HFFc6 (cell line): ENCODE measurements around the gene CHRNA5. TPM values are rescaled to one million over a fixed set of nuclear protein-coding genes. Genes with fewer than 3 reads are reported as not detected.
"Not testable (repeated sequence)": the region's sequence is repeated elsewhere in the genome, so short reads cannot be mapped to it uniquely, and the experiment has no call there.

ENCODE experiments used
- DNase-seq: peaks from one replicate; pipeline ENCODE4 v3.0.0-alpha.2; 2018
- H3K27ac Mint-ChIP-seq: 2 replicates; pipeline ENCODE4 v1.8.0; 2020; ENCODE audit warnings: mild to moderate bottlenecking, mixed read lengths
- H3K27me3 Mint-ChIP-seq: 2 replicates; pipeline ENCODE4 v1.8.0; 2021; ENCODE audit warnings: mild to moderate bottlenecking, moderate library complexity, mixed read lengths; ENCODE audit not compliant: insufficient read depth
- H3K36me3 Mint-ChIP-seq: 2 replicates; pipeline ENCODE4 v1.8.0; 2021; ENCODE audit warnings: low read depth, mixed read lengths
- H3K4me1 Mint-ChIP-seq: 2 replicates; pipeline ENCODE4 v1.8.0; 2020; ENCODE audit warnings: low read depth, mixed read lengths
- H3K4me3 Mint-ChIP-seq: 2 replicates; pipeline ENCODE4 v1.8.0; 2020; ENCODE audit warnings: mild to moderate bottlenecking, moderate library complexity, mixed read lengths
- H3K9me3 Mint-ChIP-seq: 2 replicates; pipeline ENCODE4 v1.8.0; 2020; ENCODE audit warnings: mild to moderate bottlenecking, mixed read lengths
- total RNA-seq, 6 experiments: library from RNA; stranded (reverse); fragmentation: NEBNext Ultra II Directional; extraction: Animal tissue kit (Norgen Biotek cat#: 25700); gene quantifications; 2 replicates in 1 of 6; 3 replicates in 5 of 6; pipeline ENCODE4 v1.2.3, GENCODE V29; 2021
- TF ChIP-seq, protein P1 (sequence below): fragments of 200-600 bp; sonication (generic); IDR thresholded peaks from 2 replicates; pipeline ENCODE4 v1.5.0; 2021; ENCODE audit warnings: antibody characterized with exemption, mild to moderate bottlenecking

CHRNA5 gene
- total RNA-seq, 6 experiments from 2014 or later = 0.94 to 2.1 (median 1.6) TPM

DNA sequence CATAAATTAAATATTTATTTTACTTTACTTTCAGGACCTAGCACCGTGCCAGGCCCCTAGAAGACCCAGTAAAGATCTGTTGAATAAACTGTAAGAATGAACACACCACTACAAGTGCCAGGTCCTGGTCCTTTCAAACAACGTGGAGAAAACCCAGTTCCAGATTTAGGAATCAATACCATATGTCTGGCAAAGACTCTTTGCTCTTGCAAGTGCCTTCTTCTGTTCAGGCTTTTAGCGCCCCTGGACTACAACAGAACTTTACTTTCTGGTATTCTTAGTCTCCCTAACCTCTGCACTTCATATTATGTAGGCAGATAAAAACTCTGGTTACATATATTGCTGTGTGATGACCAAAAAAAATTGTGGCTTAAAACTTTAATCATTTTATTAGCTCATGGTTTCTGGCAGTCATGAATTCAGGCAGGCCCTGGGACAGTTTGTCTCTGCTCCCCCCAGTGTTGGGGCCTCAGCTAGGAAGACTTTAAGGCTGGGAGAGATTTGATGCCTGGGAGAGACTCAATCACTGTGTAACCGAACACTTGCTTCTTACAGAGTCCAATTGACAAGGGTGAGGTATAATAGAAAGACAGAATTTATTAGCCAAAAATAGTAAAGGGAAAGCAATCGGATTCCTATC is 27.9 kb upstream of the CHRNA5 start:
- Mint-ChIP-seq H3K27me3 (peaks cover 3% of the 10 kb centered on the region; the same call in 1 of the 2 replicates), H3K9me3 (no peaks in the 10 kb centered on the region)

DNA sequence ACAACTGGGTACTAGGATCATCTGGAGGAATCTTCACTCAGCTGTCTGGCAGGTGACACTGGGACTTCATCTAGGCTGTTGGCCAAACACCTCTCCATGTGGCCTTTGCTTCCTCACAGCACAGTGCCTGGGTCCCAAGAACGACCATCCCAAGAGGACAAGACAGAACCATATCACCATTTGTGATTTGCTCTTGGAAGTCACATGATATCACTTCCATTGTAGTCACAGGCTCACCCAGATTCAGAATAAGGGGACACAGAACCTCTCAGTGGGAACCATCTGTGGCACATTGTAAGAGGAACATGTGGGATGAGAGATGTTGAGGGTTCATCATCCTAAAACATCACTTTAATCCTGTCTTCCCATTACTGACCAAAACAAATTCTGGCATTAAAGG is 27.0 kb upstream of the CHRNA5 start:
- H3K27me3 Mint-ChIP-seq = peaks cover 3% of the 10 kb centered on the region; the same call in 1 of the 2 replicates
- peaks cover 21% of the 10 kb centered on the region for H3K4me1 Mint-ChIP-seq
- peaks cover 9% of the 10 kb centered on the region for H3K36me3 Mint-ChIP-seq
- no peak overlapping the region for H3K4me3 Mint-ChIP-seq
- no peak for DNase-seq
- no peaks in the 10 kb centered on the region for H3K9me3 Mint-ChIP-seq
- no peak overlapping the region for H3K27ac Mint-ChIP-seq
- TF ChIP-seq, protein P1, sequence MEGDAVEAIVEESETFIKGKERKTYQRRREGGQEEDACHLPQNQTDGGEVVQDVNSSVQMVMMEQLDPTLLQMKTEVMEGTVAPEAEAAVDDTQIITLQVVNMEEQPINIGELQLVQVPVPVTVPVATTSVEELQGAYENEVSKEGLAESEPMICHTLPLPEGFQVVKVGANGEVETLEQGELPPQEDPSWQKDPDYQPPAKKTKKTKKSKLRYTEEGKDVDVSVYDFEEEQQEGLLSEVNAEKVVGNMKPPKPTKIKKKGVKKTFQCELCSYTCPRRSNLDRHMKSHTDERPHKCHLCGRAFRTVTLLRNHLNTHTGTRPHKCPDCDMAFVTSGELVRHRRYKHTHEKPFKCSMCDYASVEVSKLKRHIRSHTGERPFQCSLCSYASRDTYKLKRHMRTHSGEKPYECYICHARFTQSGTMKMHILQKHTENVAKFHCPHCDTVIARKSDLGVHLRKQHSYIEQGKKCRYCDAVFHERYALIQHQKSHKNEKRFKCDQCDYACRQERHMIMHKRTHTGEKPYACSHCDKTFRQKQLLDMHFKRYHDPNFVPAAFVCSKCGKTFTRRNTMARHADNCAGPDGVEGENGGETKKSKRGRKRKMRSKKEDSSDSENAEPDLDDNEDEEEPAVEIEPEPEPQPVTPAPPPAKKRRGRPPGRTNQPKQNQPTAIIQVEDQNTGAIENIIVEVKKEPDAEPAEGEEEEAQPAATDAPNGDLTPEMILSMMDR = no peak

More for the DNA sequence above, 27.9 kb upstream of the CHRNA5 start:
- peaks cover 16% of the 10 kb centered on the region for H3K4me1 Mint-ChIP-seq
- no peak for DNase-seq
- peaks cover 4% of the 10 kb centered on the region for H3K36me3 Mint-ChIP-seq
- H3K4me3 Mint-ChIP-seq = no peak overlapping the region
- H3K27ac Mint-ChIP-seq = no peak overlapping the region
- TF ChIP-seq, protein P1 = no peak

DNA sequence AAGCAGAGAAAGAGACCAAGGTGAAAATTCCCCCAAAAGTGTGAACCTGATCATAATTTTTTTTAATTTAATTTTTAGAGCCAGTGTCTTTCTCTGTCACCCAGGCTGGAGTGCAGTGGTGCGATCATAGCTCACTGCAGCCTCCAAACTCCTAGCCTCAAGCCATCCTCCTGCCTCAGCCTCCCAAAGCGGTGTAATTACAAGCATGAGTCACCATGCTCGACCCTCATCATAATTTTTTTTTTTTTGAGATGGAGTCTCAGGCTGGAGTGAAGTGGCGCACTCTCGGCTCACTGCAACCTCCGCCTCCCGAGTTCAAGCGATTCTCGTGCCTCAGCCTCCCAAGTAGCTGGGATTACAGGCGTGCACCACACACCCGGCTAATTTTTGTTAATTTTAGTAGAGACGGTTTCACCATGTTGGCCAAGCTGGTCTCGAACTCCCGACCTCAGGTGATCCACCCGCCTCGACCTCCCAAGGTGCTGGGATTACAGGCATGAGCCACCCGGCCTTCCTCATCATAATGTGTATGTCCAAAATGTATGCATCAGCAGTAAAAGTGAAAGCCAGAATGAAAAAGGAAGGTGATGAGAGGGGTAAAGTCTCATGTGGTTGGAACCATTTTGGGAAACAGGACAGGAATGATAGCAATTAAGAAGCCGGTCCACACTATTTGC is 25.7 kb upstream of the CHRNA5 start:
- Mint-ChIP-seq H3K4me3 (peak overlapping the region; percentile 98), H3K4me1 (peaks cover 21% of the 10 kb centered on the region), H3K27ac (peak overlapping the region; percentile 96)
- not testable (repeated sequence) for H3K9me3 Mint-ChIP-seq, DNase-seq, H3K36me3 Mint-ChIP-seq, H3K27me3 Mint-ChIP-seq

DNA sequence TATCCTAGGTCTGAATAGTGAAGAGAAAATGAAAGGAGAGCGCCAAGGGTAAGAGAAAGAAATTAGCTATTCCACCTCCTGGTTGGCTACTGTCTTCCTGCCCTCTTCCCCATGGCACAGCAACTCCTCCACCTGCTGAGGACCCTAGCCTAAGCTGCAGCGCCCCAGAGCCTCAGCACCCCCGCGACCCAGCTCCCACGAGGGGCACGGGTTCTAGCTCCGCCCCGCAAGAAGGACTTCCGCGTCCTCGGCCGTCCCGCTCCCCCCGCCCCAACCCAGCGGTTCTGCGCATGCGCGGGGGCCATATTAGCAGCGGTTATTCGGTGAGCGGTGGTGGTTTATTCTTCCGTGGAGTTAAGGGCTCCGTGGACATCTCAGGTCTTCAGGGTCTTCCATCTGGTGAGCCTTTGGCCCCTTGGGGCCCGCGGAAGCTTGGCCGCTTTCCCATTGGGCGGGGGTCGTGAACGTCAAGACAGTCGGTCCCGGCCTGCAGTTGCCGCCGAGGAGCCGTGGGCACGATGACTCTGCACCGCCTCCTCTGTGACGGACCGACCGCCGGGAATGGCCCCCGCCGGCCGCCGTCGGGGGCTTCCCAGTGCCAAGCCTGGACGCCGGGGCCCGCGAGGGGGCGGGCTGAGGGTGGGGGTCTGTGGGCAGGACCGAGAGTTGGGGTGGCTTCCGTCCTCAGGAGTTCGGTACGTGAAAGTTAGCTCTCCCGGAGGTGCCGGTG is 25.0 kb upstream of the CHRNA5 start, which contains the start of gene PSMA4:
Gene PSMA4 (plus strand): TSS at position 304 of the 730 bp plus-strand sequence. CDS start 1,484 bp downstream, outside the sequence.
- peaks cover 9% of the 10 kb centered on the region for H3K36me3 Mint-ChIP-seq

DNA sequence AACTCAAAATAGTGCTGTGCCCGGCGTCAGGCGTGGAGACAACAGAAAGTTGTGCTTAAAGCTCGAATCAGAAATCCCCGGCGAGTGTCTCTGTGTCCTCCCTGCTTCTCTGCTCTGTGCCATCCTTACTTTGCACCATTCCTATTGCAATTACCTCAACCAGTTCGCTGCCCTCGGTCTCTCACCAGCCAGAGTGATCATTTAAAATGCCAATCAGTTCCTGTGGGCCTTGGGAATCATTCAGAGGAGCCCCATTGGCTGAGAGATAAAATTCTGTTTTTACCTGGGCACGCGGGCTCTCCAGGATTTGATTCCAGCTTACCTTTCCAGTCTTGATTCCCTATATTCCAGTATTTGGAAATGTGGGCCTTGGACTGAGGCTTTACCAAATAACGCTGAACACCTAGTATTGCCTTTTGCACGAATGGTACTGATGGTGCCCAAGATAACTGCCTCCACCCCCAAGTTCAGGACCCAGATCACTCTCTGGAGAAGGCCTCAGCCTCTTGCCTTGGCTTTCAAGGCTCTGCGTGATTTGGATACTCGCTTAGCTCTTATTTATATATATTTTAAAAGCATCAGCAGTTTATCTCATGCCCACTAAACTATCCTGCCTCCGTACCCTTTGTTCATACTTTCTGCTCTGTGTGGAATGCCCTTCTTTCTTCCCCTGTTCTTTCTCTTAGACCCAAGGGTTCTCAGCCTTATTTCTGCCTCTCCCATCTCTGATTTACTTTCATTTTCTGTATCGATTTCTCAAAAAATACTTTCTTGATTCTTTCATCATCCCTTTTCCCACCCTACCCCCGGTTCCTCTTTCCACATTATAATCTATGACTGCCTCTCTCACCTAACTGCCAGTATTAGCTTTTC is 24.2 kb upstream of the CHRNA5 start:
- TF ChIP-seq, protein P1 = peak; percentile 16
- H3K4me1 Mint-ChIP-seq = peaks cover 21% of the 10 kb centered on the region
- peaks cover 9% of the 10 kb centered on the region for H3K36me3 Mint-ChIP-seq
- peak overlapping the region; percentile 96 for H3K27ac Mint-ChIP-seq
- H3K9me3 Mint-ChIP-seq = no peaks in the 10 kb centered on the region
- peaks cover 3% of the 10 kb centered on the region; the same call in 1 of the 2 replicates for H3K27me3 Mint-ChIP-seq
- peak overlapping the region; percentile 98 for H3K4me3 Mint-ChIP-seq
- no peak for DNase-seq

More for the DNA sequence above, 25.0 kb upstream of the CHRNA5 start, which contains the start of gene PSMA4:
- peaks cover 21% of the 10 kb centered on the region for H3K4me1 Mint-ChIP-seq
- H3K9me3 Mint-ChIP-seq = no peaks in the 10 kb centered on the region
- peak within 1 kb of the TSS; percentile 96 for H3K27ac Mint-ChIP-seq
- DNase-seq = peak; percentile 66
- TF ChIP-seq, protein P1 = peak; percentile 57
- peaks cover 3% of the 10 kb centered on the region; the same call in 1 of the 2 replicates for H3K27me3 Mint-ChIP-seq
- peak within 1 kb of the TSS; percentile 98 for H3K4me3 Mint-ChIP-seq
